Endothelial cell of umbilical vein (primary cell): ENCODE results near the gene PAX8. TPM values are rescaled to one million over a fixed set of nuclear protein-coding genes. Genes with fewer than 3 reads are reported as not detected.

ENCODE experiments used
- BruUV-seq: library from RNA; stranded (reverse); fragments of 400-500 nt; replicated peaks from 2 replicates; lab custom pipeline; 2021; lab: Mats Ljungman, UMichigan
- CTCF ChIA-PET: fragments of 300-600, 350-600 bp; sonication (Branson Sonifier 250); formaldehyde crosslinking; loops from one replicate; lab custom pipeline; 2021; ENCODE audit warnings: antibody characterized with exemption, inconsistent platforms; lab: Charles Lee
- POLR2A ChIA-PET: fragments of 300-600, 350-600 bp; sonication (Branson Sonifier 250); formaldehyde crosslinking; loops from one replicate; lab custom pipeline; 2021; ENCODE audit warnings: antibody characterized with exemption, inconsistent platforms; lab: Charles Lee
- DNase-seq: peaks from one replicate; pipeline ENCODE4 v3.0.0-alpha.2; 2011; ENCODE audit warnings: low read depth, low spot score
- FAIRE-seq: peaks from 2 replicates; lab custom pipeline; 2011; peaks lifted over from hg19 to GRCh38; lab: Jason Lieb, UNC
- H2AFZ ChIP-seq: 2 replicates; pipeline ENCODE4 v1.6.0; 2012; ENCODE audit warnings: low read depth, low read length, control low read depth, inconsistent platforms
- H3K27ac ChIP-seq: 2 replicates; pipeline ENCODE4 v1.5.1; 2011; ENCODE audit warnings: low read depth, mild to moderate bottlenecking, control low read depth, low read length, moderate library complexity; ENCODE audit not compliant: insufficient read depth
- H3K27me3 ChIP-seq, 2 experiments: 2 replicates each; pipeline versions ENCODE4 v1.6.0 to v1.6.1; 2011; ENCODE audit warnings: low read length in 2 of 2, mixed read lengths in 1 of 2; ENCODE audit not compliant: control insufficient read depth in 2 of 2, insufficient read depth in 2 of 2
- H3K36me3 ChIP-seq, 2 experiments: 2 replicates in 1 of 2; 3 replicates in 1 of 2; pipeline ENCODE4 v1.5.1; 2011; ENCODE audit warnings: low read length in 2 of 2, mild to moderate bottlenecking in 1 of 2, moderate library complexity in 1 of 2; ENCODE audit not compliant: control insufficient read depth in 2 of 2, insufficient read depth in 2 of 2; ENCODE audit errors: extremely low read depth in 1 of 2
- H3K4me1 ChIP-seq: 3 replicates; pipeline ENCODE4 v1.5.1; 2011; ENCODE audit warnings: mild to moderate bottlenecking, low read length; ENCODE audit not compliant: control insufficient read depth, insufficient read depth; ENCODE audit errors: extremely low read depth
- H3K4me2 ChIP-seq: 2 replicates; pipeline ENCODE4 v1.6.1; 2011; ENCODE audit warnings: low read length, control low read depth, mixed read lengths; ENCODE audit not compliant: insufficient read depth
- H3K4me3 ChIP-seq, 3 experiments: fragments of 200-600 bp in 1 of 3; sonication (generic), shearing (Covaris generic) in 1 of 3; replicated peaks in 1 of 3; 2 replicates each; pipeline ENCODE4 v1.5.1; 2011 to 2016; ENCODE audit warnings: control low read depth in 3 of 3, low read length in 3 of 3, mild to moderate bottlenecking in 2 of 3, inconsistent platforms in 1 of 3, low read depth in 1 of 3, moderate library complexity in 1 of 3; ENCODE audit not compliant: insufficient read depth in 1 of 3
- H3K79me2 ChIP-seq: 2 replicates; pipeline ENCODE4 v1.6.0; 2012; ENCODE audit warnings: low read length, inconsistent platforms; ENCODE audit not compliant: control insufficient read depth, insufficient read depth
- H3K9ac ChIP-seq: replicated peaks from 2 replicates; pipeline ENCODE3; 2011; ENCODE audit warnings: low read length, control low read depth; ENCODE audit not compliant: insufficient read depth; ENCODE audit errors: extremely low read depth
- H3K9me1 ChIP-seq: replicated peaks from 3 replicates; pipeline ENCODE4 v1.6.0; 2011; ENCODE audit warnings: mild to moderate bottlenecking, low read length; ENCODE audit not compliant: control insufficient read depth, insufficient read depth; ENCODE audit errors: extremely low read depth
- H3K9me3 ChIP-seq: replicated peaks from 2 replicates; pipeline ENCODE4 v1.5.1; 2012; ENCODE audit warnings: low read length, inconsistent platforms; ENCODE audit not compliant: control insufficient read depth, insufficient read depth
- H4K20me1 ChIP-seq: replicated peaks from 2 replicates; pipeline ENCODE3; 2011; ENCODE audit warnings: mild to moderate bottlenecking, low read length; ENCODE audit not compliant: control insufficient read depth, insufficient read depth; ENCODE audit errors: extremely low read depth
- EZH2 ChIP-seq: IDR thresholded peaks from 2 replicates; pipeline ENCODE4 v1.6.1; 2012; ENCODE audit warnings: borderline replicate concordance, low read depth, mild to moderate bottlenecking, moderate library complexity, low read length, inconsistent platforms; ENCODE audit not compliant: severe bottlenecking
- FOS ChIP-seq: IDR thresholded peaks from 2 replicates; pipeline ENCODE4 v1.6.1; 2011; ENCODE audit warnings: mild to moderate bottlenecking, low read length, moderate library complexity, borderline replicate concordance; ENCODE audit not compliant: insufficient read depth
- GATA2 ChIP-seq: IDR thresholded peaks from 2 replicates; pipeline ENCODE4 v1.7.0; 2011; ENCODE audit warnings: low read depth, mild to moderate bottlenecking, moderate library complexity, mixed read lengths, low read length; ENCODE audit not compliant: insufficient read length, insufficient read depth
- JUN ChIP-seq: IDR thresholded peaks from 2 replicates; pipeline ENCODE4 v1.6.1; 2011; ENCODE audit warnings: borderline replicate concordance, low read depth; ENCODE audit not compliant: insufficient read length, insufficient read depth
- MYC ChIP-seq: IDR thresholded peaks from one replicate; pipeline ENCODE4 v1.6.1; 2011; ENCODE audit warnings: mild to moderate bottlenecking, low read depth, low read length
- POLR2A ChIP-seq: IDR thresholded peaks from 2 replicates; pipeline ENCODE4 v1.6.1; 2012; ENCODE audit warnings: low read depth, mild to moderate bottlenecking, control low read depth, low read length
- POLR2AphosphoS5 ChIP-seq: IDR thresholded peaks from 2 replicates; pipeline ENCODE4 v1.6.1; 2012; ENCODE audit warnings: low read depth, mild to moderate bottlenecking, control low read depth, low read length, moderate library complexity; ENCODE audit not compliant: insufficient read depth
- dilution Hi-C: fragments of 300-500 bp; cut with MboI; formaldehyde crosslinking; loops from one replicate; pipeline ENCODE4 v1.15.0; 2019; ENCODE audit warnings: low sequenced_read_pairs; ENCODE audit not compliant: extremely low pct_ligation_motif_present
- intact Hi-C: fragments of 100-400 bp; cut with micrococcal nuclease; formaldehyde crosslinking; loops from one replicate; pipeline ENCODE4 v1.10.0; 2022
- polyA plus RNA-seq, 4 experiments: library from polyadenylated mRNA; depleted of rRNA in 3 of 4; stranded (reverse) in 3 of 4; unstranded in 1 of 4; fragments of >200 nt; gene quantifications; 2 replicates each; pipeline versions ENCODE4 v1.2.1 to v1.2.3, GENCODE V29; 2011 to 2012; ENCODE audit warnings: missing spikeins in 1 of 4
- total RNA-seq: library from RNA; stranded (reverse); gene quantifications from 2 replicates; pipeline ENCODE4 v1.2.3, GENCODE V29; 2021
- TF ChIP-seq, protein P1 (sequence below), 2 donors: IDR thresholded peaks; 1 replicate in 1 of 2; 2 replicates in 1 of 2; pipeline ENCODE4 v1.5.1; 2011; ENCODE audit warnings: low read length in 2 of 2, mild to moderate bottlenecking in 2 of 2, moderate library complexity in 2 of 2, control low read depth in 1 of 2, inconsistent platforms in 1 of 2, low read depth in 1 of 2; ENCODE audit not compliant: insufficient read depth in 1 of 2; ENCODE audit errors: extremely low read depth in 1 of 2
- TF ChIP-seq, protein P2 (sequence below): IDR thresholded peaks from 2 replicates; pipeline ENCODE4 v1.6.1; 2011; ENCODE audit not compliant: insufficient read depth, insufficient read length

Gene PAX8
- total and polyA plus RNA-seq, 2 donors (not counting 3 experiments of a cell fraction or from before 2014, with no cell fraction given), result 0.22 to 0.62 TPM

DNA sequence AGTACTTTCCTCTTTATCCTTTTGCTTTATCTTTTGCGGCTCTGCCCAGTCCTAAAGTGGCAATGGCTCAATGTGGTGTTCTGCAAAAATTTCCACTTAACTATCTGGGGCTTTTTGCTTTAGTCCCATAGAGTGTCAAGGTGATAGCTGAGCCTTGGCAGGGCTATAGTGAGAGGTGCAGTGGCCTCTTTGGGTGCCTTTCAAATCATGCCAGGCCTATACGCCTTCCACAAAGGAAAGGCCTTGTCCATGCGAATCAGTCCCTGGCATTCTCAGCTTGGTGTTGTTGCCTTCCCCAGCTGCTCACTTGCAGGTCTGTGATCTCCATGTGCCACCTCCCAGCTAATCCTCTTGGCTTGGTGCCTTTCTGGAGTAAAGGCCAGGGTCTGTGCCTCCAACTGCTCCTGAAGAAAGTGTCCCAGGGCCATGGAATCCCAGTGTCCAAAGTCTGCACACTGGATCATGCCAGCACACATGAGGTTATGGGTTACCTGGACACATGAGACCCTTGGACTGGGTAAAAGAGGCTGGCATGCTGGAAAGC is 26.6 kb downstream of the PAX8 start:
- Histone ChIP-seq H3K4me2 (no peak overlapping the region), H3K9ac (no peak overlapping the region), H3K27ac (no peak overlapping the region), H3K36me3 (no peaks in the 10 kb centered on the region), H2AFZ (no peak overlapping the region), H3K9me3 (no peaks in the 10 kb centered on the region), H3K4me3 (no peak overlapping the region), H3K79me2 (no peaks in the 10 kb centered on the region), H3K4me1 (no peaks in the 10 kb centered on the region), H4K20me1 (no peaks in the 10 kb centered on the region), H3K27me3 (peaks cover 0 to 12% of the 10 kb centered on the region in 2 experiments), H3K9me1 (no peaks in the 10 kb centered on the region)
- DNase-seq, result no peak
- FAIRE-seq, result no peak
- intact Hi-C loops (no loop called here), dilution Hi-C loops (no loop called here)
- no TSS peak for BruUV-seq
- TF ChIP-seq, protein P1, sequence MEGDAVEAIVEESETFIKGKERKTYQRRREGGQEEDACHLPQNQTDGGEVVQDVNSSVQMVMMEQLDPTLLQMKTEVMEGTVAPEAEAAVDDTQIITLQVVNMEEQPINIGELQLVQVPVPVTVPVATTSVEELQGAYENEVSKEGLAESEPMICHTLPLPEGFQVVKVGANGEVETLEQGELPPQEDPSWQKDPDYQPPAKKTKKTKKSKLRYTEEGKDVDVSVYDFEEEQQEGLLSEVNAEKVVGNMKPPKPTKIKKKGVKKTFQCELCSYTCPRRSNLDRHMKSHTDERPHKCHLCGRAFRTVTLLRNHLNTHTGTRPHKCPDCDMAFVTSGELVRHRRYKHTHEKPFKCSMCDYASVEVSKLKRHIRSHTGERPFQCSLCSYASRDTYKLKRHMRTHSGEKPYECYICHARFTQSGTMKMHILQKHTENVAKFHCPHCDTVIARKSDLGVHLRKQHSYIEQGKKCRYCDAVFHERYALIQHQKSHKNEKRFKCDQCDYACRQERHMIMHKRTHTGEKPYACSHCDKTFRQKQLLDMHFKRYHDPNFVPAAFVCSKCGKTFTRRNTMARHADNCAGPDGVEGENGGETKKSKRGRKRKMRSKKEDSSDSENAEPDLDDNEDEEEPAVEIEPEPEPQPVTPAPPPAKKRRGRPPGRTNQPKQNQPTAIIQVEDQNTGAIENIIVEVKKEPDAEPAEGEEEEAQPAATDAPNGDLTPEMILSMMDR (IDR thresholded peaks at IDR 0.05; ENCODE audit: extremely low read depth in 1 of 2, insufficient read depth in 1 of 2, low read depth in 1 of 2, low read length in 2 of 2), result no peak
- TF ChIP-seq MYC (no peak), FOS (no peak), GATA2 (no peak), EZH2 (no peak), POLR2A (no peak), POLR2AphosphoS5 (no peak), JUN (no peak)
- TF ChIP-seq, protein P2, sequence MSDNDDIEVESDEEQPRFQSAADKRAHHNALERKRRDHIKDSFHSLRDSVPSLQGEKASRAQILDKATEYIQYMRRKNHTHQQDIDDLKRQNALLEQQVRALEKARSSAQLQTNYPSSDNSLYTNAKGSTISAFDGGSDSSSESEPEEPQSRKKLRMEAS, result no peak
- ChIA-PET CTCF (interaction anchor here (1.1 to 2.3 kb wide), 5 partner anchors 10 to 138 kb away, joined by 3 to 10 read pairs (median 8); no protein-coding TSS in a partner anchor), POLR2A (no interaction called here)
